Activated T-cell treated with anti-CD3 and anti-CD28 coated beads, Interleukin-2, amount 50 U/mL, for 24 hours (primary cell): Measurements from ENCODE around the gene IER2.
A peak's percentile ranks its signal among the peaks of the same experiment; 100 is the strongest.

Experiments used
- DNase-seq: peaks from one replicate; pipeline ENCODE4 v3.0.0-alpha.2; 2020
- H3K27ac Mint-ChIP-seq: 2 replicates; pipeline ENCODE4 v1.8.0; 2020; ENCODE audit warnings: mild to moderate bottlenecking, mixed read lengths
- H3K27me3 Mint-ChIP-seq: 2 replicates; pipeline ENCODE4 v1.8.0; 2020; ENCODE audit warnings: mixed read lengths
- H3K36me3 Mint-ChIP-seq: 2 replicates; pipeline ENCODE4 v1.8.0; 2020; ENCODE audit warnings: low read depth, mixed read lengths
- H3K4me1 Mint-ChIP-seq: 2 replicates; pipeline ENCODE4 v1.8.0; 2020; ENCODE audit warnings: low read depth, mixed read lengths
- H3K4me3 Mint-ChIP-seq: 2 replicates; pipeline ENCODE4 v1.8.0; 2020; ENCODE audit warnings: mild to moderate bottlenecking, moderate library complexity, mixed read lengths
- H3K9me3 Mint-ChIP-seq: 2 replicates; pipeline ENCODE4 v1.8.0; 2020; ENCODE audit warnings: mixed read lengths

IER2 gene, protein sequence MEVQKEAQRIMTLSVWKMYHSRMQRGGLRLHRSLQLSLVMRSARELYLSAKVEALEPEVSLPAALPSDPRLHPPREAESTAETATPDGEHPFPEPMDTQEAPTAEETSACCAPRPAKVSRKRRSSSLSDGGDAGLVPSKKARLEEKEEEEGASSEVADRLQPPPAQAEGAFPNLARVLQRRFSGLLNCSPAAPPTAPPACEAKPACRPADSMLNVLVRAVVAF

DNA sequence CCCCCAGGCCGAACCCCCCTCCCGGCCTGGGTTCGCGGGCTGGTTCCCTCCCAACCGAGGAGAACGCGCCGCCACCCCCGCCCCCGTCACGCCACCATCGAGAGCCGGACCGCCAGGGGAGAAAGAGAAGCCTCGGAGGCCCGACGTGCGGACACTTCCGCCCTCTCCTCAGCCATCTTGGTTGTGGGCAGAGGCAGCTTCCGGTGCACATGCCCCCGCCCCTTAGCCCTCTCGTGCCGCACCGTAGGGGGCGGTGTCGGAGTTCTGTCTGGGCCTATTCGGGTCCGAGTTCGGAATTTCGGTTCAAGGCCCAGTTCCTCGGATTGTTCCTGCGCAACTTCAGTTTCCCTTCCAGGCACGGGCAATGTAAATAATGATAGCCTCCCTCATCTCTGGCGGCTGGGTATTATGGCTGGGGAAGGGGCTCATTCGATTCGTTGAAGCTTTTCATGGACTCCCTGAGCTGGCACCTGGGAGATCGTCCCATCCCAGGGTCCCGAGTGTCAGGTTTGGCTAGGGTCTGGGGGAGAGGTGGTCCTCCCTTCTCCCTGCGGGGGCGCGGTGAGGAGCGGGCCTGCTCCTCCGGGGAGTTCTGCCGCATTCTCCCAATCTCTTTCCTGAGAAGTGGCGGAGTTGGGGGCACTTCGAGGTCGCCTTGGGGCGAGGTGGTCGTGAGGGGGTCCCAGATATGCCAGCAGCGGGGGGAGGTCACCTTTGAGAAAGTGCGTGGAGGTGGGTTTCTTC lies at the start of gene IER2, which contains the start of gene STX10:
Gene IER2, plus strand, starts transcription at position 225 of the 744 bp plus-strand sequence. CDS start 2,776 bp downstream, outside the sequence.
Gene STX10, minus strand, starts transcription at position 189 of the 744 bp plus-strand sequence. CDS start 202 bp downstream, outside the sequence.
- peaks cover 26% of the 10 kb centered on the region for H3K4me1 Mint-ChIP-seq
- no peaks in the 10 kb centered on the region for H3K9me3 Mint-ChIP-seq
- peak; percentile 94 for DNase-seq
- peaks cover 59% of the 10 kb centered on the region for H3K36me3 Mint-ChIP-seq
- no peaks in the 10 kb centered on the region for H3K27me3 Mint-ChIP-seq
- peak within 1 kb of the TSS; percentile 99 for H3K4me3 Mint-ChIP-seq
- H3K27ac Mint-ChIP-seq, result peak within 1 kb of the TSS; percentile 99

DNA sequence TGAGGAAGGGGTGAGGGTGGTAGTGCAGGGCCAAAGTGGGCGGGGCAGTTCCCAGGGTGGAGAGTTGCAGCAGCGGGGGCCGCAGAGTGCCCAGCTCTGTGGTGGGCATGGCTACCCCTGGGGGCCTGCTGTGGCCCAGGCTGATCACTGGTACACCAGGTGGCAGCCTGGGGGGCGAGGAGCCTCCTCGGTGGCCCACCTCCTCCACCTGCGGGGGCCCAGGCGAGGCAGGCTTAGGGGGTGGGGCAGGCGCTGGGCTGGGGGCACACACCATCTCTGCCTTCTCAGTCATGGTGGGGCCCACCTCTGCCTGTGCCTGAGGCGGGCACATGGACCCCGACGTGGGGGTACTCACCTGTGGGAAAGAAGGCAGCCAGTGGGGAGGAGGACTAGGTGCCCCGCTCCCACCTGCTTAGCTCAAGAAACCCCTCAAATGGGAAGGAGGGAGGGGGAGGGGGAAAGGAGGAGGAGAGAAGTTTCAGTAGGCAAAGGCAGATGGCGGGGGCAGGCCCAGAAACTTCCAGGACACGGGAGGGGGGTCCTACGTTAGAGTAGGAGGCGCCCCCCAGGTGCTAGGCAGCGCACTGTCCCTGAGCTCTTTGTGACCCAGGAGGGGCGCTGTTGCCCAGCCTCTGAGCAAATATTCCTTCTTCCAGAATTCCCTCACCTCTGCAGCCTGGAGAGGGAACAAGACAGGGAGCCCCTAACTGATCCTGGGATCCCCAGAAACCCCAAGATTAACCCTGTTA lies 49.2 kb upstream of the IER2 start:
- peaks cover 65% of the 10 kb centered on the region for H3K4me1 Mint-ChIP-seq
- H3K27ac Mint-ChIP-seq, result peak overlapping the region; percentile 64
- H3K27me3 Mint-ChIP-seq, result peaks cover 25% of the 10 kb centered on the region
- peak overlapping the region; percentile 72 for H3K4me3 Mint-ChIP-seq
- peaks cover 3% of the 10 kb centered on the region for H3K9me3 Mint-ChIP-seq
- peaks cover 24% of the 10 kb centered on the region for H3K36me3 Mint-ChIP-seq
- DNase-seq, result no peak

DNA sequence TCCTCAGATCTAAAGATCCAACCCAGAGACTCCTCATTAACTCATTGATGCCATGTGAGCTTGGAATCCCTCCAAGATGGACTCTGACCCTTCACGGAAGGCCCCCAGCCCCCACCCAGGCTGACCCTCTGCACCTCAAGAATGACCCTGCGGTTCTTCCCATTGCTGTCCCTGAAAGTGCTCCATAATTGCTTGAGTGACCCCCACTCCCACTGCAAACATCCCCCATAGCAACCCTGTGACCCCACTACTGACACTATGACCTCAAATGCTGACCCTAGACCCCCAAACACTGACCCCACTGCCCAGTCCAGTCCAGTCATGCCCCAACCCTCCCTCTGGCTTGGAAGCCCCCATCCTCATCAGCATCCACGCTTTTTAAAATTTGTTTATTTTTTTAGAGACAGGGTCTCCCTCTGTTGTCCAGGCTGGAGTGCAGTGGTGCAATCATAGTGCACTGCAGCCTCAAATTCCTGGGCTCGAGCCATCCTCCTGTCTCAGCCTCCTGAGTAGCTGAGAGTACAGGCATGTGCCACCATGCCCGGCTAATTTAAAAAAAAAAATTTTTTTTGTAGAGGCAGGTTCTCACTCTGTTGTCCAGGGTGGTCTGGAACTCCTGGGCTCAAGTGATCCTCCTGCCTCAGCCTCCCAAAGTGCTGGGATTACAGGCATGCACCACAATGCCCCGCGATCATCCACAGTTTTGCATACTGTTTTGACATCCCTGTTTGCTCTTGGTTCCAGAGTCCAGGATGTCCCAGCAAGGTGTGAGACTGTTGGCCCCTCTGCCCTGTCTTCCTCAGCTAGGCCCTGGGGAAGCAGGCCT lies 48.4 kb upstream of the IER2 start:
- no peak for DNase-seq
- H3K27ac Mint-ChIP-seq, result peak overlapping the region; percentile 64
- H3K36me3 Mint-ChIP-seq, result peaks cover 28% of the 10 kb centered on the region
- peaks cover 19% of the 10 kb centered on the region for H3K27me3 Mint-ChIP-seq
- H3K9me3 Mint-ChIP-seq, result peaks cover 3% of the 10 kb centered on the region
- peak overlapping the region; percentile 72 for H3K4me3 Mint-ChIP-seq
- peaks cover 62% of the 10 kb centered on the region for H3K4me1 Mint-ChIP-seq

DNA sequence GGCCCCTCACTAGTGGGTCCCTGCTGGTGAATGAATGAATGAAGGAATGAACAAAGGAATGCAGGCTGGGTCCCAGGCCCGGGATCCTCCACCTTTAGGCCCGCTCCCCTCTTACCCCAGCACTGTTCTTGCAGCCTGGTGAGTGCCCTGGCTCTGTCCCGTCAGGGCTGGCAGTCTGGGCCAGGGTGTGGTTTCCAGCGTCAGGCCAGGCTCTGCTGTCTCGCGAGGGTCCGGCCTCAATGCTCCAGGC lies 47.9 kb upstream of the IER2 start:
- Mint-ChIP-seq H3K4me1 (peaks cover 58% of the 10 kb centered on the region), H3K4me3 (peak overlapping the region; percentile 72), H3K9me3 (peaks cover 3% of the 10 kb centered on the region), H3K27ac (no peak overlapping the region), H3K27me3 (peaks cover 15% of the 10 kb centered on the region), H3K36me3 (peaks cover 33% of the 10 kb centered on the region)
- no peak for DNase-seq

DNA sequence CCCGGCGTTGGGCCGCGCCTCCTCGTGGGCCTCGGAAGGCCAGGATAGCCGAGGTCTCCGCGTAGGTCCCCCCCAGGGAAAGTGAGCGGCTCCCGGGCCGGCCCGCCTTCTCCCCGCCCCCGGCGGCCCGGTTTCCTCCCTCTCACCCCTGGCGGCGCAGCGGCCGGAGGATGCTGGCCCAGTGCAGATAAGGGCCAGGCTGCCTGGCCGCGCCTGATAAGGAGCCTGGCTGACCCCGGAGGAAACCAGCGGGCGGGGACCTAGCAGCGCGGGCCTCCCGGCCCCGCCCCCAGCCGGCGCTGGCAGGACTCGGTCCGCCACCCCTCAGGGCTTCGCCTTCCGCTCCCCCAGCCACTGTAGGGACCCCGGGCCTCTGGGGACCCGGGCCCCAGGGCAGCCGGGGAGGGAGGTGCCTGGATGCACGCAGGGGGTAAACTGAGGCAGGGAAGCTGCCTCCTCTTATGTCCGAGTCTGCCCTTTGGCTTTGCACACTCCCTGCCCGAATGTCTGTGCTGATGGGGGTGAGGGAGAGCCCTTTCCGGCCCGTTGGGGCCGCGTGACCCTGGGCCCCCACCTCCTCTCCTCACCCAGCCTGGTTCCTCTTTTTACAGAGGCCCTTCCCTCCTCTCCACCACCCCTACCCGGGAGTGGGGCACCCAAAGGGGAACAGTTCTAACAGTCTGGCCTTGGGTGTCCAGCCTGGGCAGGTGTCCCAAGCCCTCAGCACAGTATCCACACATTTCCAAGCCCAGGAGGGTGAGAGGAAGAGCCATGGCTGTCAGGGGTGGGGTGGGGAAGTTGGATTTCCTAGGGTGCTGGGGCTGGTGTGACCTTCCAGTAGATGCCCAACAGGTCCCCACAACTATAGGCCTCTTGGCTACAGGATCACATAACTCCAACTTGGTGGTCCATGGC lies 47.3 kb upstream of the IER2 start, which contains the start of gene LYL1:
Gene LYL1, minus strand, starts transcription at position 193 of the 915 bp plus-strand sequence. CDS start 1,687 bp downstream, outside the sequence.
- Mint-ChIP-seq H3K4me3 (peak within 1 kb of the TSS; percentile 72), H3K27ac (peak within 1 kb of the TSS; percentile 64), H3K9me3 (peaks cover 3% of the 10 kb centered on the region), H3K36me3 (peaks cover 37% of the 10 kb centered on the region), H3K27me3 (peaks cover 11% of the 10 kb centered on the region), H3K4me1 (peaks cover 54% of the 10 kb centered on the region)
- peak; percentile 68 for DNase-seq

DNA sequence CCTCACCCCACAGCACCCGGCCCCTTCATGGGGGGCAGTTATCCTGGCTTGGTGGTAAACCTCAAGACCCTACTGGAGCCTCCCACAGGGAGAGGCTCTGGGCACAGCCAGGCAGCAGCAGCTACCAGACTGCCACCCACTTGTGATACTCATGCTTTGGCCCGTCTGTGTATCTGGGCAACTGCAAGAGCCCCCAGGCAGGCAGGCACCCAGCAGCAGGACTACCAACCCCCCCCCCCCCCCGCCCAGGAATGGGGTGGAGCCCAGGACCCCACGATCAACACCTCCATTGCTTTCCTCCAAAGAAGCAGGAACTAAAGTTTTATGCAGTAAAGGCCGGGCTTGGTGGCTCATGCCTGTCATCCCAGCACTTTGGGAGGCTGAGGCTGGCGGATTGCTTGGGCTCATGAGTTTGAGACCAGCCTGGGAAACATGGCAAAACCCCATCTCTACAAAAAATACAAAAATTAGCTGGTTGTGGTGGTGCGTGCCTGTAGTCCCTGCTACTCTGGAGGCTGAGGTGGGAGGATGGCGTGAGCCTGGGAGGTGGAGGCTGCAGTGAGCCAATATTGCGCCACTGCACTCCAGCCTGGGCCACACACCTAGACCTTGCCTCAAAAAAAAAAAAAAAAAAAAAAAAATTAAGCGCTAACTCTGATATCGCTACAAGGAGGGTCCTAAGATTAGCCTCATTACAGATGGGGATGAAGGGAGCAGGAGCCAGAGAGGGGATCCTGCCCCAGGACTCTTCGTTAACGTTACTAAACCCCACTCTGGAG lies 46.4 kb upstream of the IER2 start:
- H3K9me3 Mint-ChIP-seq, result peaks cover 3% of the 10 kb centered on the region
- peaks cover 39% of the 10 kb centered on the region for H3K36me3 Mint-ChIP-seq
- H3K4me1 Mint-ChIP-seq, result peaks cover 48% of the 10 kb centered on the region
- H3K27me3 Mint-ChIP-seq, result peaks cover 3% of the 10 kb centered on the region
- peak overlapping the region; percentile 81 for H3K4me3 Mint-ChIP-seq
- peak overlapping the region; percentile 92 for H3K27ac Mint-ChIP-seq
- DNase-seq, result no peak

DNA sequence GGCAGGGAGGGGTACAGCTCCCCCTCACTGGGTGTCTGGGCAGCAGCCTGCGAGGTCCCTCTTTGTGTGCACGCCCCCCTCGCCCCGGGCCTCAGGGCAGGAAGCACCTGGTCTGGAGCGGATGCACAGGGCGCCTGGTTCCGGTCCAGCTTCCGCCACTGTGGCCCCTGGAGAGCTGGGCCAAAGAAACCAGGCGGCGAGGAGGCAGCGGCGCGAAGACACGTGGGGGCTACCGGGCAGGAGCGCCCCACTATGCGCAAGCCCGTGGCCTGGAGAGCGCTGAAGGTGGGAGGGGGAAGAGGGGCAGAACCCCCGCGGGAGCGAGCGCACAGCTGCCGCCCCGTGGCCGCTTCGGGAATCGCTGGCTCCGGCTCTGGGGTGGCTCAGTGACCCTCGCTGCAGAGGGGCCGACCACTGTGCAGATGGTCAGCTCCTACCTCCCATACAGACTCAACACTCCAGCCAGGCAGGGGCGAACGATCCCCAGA lies 45.8 kb upstream of the IER2 start:
- peaks cover 3% of the 10 kb centered on the region for H3K9me3 Mint-ChIP-seq
- H3K27me3 Mint-ChIP-seq, result no peaks in the 10 kb centered on the region
- H3K36me3 Mint-ChIP-seq, result peaks cover 43% of the 10 kb centered on the region
- peaks cover 45% of the 10 kb centered on the region for H3K4me1 Mint-ChIP-seq
- H3K27ac Mint-ChIP-seq, result peak overlapping the region; percentile 92
- DNase-seq, result peak; percentile 85
- H3K4me3 Mint-ChIP-seq, result peak overlapping the region; percentile 81

DNA sequence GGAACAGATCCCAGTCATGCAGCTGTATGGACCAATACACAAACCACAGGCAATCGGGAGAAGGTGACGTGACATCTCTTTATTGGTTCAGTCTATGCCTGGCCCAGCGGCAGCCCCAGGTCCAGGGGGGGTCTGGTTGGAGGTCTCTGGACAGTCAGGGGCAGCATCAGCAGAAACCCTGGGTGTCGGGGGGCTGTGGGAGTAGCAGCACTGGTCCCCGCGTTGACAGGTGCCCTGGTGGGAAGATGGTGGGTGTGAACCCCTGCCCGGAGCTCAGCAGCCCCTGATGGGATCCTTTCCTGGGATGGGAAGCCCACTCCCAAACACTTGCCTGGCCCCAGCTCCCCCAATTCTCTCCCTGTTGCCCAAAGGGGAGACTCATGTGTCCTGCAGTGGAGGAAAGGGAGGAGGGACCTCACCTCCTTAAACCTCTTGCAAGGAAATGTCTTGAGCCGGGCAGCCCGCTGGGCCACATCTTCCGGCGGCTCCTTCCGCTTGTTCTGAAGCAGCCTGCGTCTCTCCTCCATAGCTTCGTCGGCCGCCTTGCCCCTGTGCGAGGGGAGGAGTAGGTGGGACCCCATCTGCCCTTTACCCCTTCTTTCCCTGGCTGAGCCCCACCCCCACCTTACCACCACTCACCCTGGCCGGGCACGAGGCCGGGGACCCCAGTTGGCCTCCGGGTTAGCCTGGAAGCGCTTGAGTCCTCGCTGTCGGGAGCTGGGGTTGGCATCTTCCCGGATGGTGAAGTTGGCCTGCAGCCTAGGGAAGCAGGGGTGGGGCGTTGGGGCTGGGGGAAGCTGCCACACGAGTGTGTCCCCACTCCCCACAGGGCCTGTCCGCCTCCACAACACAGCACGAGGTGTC lies 45.1 kb upstream of the IER2 start:
- peak overlapping the region; percentile 92 for H3K27ac Mint-ChIP-seq
- peak overlapping the region; percentile 81 for H3K4me3 Mint-ChIP-seq
- peaks cover 2% of the 10 kb centered on the region for H3K9me3 Mint-ChIP-seq
- peaks cover 46% of the 10 kb centered on the region for H3K36me3 Mint-ChIP-seq
- H3K4me1 Mint-ChIP-seq, result peaks cover 38% of the 10 kb centered on the region
- H3K27me3 Mint-ChIP-seq, result no peaks in the 10 kb centered on the region
- DNase-seq, result peak; percentile 69

DNA sequence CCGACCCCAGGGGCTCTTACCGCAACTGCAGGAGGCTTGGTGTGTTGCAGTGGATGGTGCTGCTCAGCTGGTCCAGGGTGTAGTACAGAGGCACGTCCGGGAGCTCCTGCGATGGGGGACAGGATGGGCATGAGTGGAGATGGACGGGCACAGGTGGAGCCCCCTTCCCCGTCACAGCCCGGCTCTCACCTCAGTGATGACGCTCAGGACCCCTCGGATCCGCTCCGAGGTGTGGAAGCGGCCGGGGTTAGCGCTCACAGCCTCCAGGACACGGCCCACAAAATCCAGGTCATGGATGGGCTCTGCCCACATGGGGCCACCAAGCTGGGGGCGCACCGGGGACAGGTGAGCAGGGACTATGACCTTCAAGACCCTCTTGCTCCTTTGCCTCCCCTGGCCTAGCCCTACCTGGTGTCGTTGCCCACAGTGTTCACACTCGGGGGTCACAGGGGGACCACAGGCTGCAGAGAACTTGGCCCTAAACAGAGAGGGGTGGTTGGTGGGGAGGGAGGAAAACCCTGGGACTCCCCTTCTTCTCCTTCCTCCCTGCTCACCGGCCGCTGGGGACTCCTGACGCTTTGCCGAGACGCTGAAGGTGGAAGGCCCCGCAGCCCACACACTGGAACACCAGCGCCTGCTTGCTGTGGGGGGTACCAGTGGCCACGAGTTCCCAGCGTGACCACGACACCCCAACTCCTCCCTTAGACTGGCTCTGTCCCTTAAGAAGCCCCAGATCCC lies 40.7 kb upstream of the IER2 start:
- Mint-ChIP-seq H3K36me3 (peaks cover 78% of the 10 kb centered on the region), H3K27ac (no peak overlapping the region), H3K4me3 (no peak overlapping the region), H3K4me1 (peaks cover 22% of the 10 kb centered on the region), H3K27me3 (no peaks in the 10 kb centered on the region), H3K9me3 (no peaks in the 10 kb centered on the region)
- DNase-seq, result no peak

DNA sequence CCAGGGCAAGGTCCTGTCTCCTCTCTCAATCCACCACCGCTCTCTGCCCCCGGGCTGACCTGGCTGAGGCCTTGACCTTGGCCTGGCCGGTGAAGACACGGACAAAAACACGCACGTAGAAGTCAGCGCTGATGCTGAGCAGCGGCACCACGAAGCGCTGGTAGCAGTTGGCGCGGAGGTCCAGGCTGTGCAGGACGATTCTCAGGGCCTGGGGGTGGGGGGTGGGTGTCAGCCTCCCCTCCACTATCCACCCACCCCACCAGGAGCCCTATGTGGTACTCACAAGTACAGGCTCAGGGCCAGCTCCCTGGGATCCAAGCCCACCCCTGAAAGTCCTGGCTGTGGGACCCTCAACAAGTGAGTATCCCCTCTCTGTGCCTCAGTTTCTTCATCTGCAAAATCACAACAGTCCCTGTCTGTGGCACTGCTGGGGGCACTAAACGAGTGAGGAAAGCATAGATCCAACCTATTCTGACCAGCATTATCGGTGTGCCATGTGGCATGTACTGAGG lies 40.1 kb upstream of the IER2 start:
- Mint-ChIP-seq H3K27me3 (no peaks in the 10 kb centered on the region), H3K4me1 (peaks cover 23% of the 10 kb centered on the region), H3K36me3 (peaks cover 78% of the 10 kb centered on the region), H3K9me3 (no peaks in the 10 kb centered on the region), H3K27ac (no peak overlapping the region), H3K4me3 (no peak overlapping the region)
- no peak for DNase-seq

DNA sequence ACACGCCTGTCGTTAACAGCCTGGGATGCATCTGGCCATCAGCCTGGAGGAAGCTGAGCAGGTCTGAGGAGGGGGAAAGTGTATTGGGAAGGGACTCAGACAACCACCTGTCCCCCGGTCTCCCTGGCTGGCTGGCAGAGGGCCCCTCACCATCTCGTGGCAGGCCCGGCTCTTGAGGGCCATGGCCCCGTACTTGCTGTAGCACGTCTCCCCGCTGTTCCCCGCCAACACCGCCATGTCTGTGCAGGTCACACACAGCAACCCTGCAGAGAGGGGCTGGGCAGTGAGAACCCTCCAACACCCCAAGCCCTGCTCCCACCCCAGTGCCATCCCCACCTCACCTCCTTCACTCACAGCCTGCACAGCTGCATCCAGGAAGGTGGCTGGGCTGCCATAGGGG lies 37.7 kb upstream of the IER2 start:
- Mint-ChIP-seq H3K27me3 (no peaks in the 10 kb centered on the region), H3K4me1 (peaks cover 23% of the 10 kb centered on the region), H3K9me3 (no peaks in the 10 kb centered on the region), H3K36me3 (peaks cover 80% of the 10 kb centered on the region), H3K27ac (no peak overlapping the region), H3K4me3 (no peak overlapping the region)
- no peak for DNase-seq
